ENCODE measurements around the gene SIVA1.

The SIVA1 gene

DNA sequence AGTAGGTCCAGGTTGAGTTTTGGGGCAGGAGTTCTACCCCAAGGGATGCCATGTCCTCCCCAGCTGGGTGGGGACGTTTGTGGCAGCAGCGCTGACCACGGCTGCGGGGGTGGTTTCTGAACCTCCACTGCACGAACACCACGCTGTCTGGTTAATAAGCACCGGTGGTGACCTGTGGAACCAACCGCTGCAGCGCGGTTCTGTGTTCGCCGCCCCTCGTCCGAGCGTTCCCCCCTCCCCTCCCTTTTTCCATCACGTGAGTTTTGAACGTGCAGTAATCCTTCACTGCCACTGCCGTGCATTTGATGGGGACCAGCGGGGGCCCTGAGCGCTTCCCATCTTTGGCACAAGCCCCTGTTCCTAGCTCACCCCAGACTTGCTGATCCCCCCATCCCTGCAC lies 35.3 kb upstream of the SIVA1 start:
- Histone ChIP-seq H2AFZ (ENCODE audit: low read length) (no peak overlapping the region), H3K4me1 (ENCODE audit: low read length) (peaks cover 10% of the 10 kb centered on the region; the same call in 1 of the 2 replicates), H3K79me2 (ENCODE audit: low read length) (no peaks in the 10 kb centered on the region), H3K27me3 (replicated peaks; ENCODE audit: insufficient read depth, low read length) (no peaks in the 10 kb centered on the region), H3K4me3 (ENCODE audit: low read length) (no peak overlapping the region), H3K9me3 (replicated peaks; ENCODE audit: insufficient read depth, low read length) (no peaks in the 10 kb centered on the region), H4K20me1 (ENCODE audit: insufficient read depth, low read length) (no peaks in the 10 kb centered on the region), H3K9me2 (replicated peaks; ENCODE audit: insufficient read depth, low read length) (no peaks in the 10 kb centered on the region), H3K27ac (ENCODE audit: low read length) (no peak overlapping the region), H3K4me2 (ENCODE audit: low read depth, low read length) (no peak overlapping the region), H3K36me3 (replicated peaks; ENCODE audit: insufficient read depth, low read length) (no peaks in the 10 kb centered on the region), H3K9ac (ENCODE audit: low read length) (no peak overlapping the region), H3F3A (ENCODE audit: insufficient read depth, low read length) (no peaks in the 10 kb centered on the region)
- TF ChIP-seq, protein P1, sequence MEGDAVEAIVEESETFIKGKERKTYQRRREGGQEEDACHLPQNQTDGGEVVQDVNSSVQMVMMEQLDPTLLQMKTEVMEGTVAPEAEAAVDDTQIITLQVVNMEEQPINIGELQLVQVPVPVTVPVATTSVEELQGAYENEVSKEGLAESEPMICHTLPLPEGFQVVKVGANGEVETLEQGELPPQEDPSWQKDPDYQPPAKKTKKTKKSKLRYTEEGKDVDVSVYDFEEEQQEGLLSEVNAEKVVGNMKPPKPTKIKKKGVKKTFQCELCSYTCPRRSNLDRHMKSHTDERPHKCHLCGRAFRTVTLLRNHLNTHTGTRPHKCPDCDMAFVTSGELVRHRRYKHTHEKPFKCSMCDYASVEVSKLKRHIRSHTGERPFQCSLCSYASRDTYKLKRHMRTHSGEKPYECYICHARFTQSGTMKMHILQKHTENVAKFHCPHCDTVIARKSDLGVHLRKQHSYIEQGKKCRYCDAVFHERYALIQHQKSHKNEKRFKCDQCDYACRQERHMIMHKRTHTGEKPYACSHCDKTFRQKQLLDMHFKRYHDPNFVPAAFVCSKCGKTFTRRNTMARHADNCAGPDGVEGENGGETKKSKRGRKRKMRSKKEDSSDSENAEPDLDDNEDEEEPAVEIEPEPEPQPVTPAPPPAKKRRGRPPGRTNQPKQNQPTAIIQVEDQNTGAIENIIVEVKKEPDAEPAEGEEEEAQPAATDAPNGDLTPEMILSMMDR (IDR thresholded peaks at IDR 0.05; ENCODE audit: low read length), result no peak
- TF ChIP-seq EZH2 (optimal IDR thresholded peaks at IDR 0.05; ENCODE audit: low read depth, low read length) (no peak), EZH2phosphoT487 (IDR thresholded peaks at IDR 0.05; ENCODE audit: low read length) (no peak)
- no peak for DNase-seq

DNA sequence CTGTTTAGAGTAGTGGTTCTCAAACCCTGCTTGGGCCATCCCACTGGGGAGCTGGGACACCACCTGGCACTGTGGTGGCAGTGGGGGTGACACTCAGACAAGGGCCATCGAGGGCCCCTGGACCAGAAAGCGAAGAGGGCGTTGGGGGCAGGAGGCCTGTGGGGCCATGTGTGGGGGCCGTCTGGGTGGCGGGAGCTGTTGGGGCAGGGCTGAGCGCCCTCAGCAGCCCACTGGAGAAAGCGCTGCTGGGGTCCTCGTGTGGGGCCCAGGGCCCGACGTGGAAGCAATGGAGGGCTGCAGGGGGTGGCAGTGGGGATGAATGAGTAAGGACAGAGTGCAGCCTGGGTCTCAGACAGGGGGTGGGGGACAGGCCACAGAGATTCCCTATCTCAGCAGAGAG lies 34.8 kb upstream of the SIVA1 start:
- Histone ChIP-seq H3F3A (ENCODE audit: insufficient read depth, low read length) (no peaks in the 10 kb centered on the region), H3K4me1 (ENCODE audit: low read length) (peaks cover 10% of the 10 kb centered on the region; the same call in 1 of the 2 replicates), H4K20me1 (ENCODE audit: insufficient read depth, low read length) (no peaks in the 10 kb centered on the region), H3K4me2 (ENCODE audit: low read depth, low read length) (no peak overlapping the region), H3K27me3 (replicated peaks; ENCODE audit: insufficient read depth, low read length) (no peaks in the 10 kb centered on the region), H3K27ac (ENCODE audit: low read length) (no peak overlapping the region), H3K4me3 (ENCODE audit: low read length) (no peak overlapping the region), H3K36me3 (replicated peaks; ENCODE audit: insufficient read depth, low read length) (no peaks in the 10 kb centered on the region), H3K79me2 (ENCODE audit: low read length) (no peaks in the 10 kb centered on the region), H3K9ac (ENCODE audit: low read length) (no peak overlapping the region), H3K9me3 (replicated peaks; ENCODE audit: insufficient read depth, low read length) (no peaks in the 10 kb centered on the region), H2AFZ (ENCODE audit: low read length) (no peak overlapping the region), H3K9me2 (replicated peaks; ENCODE audit: insufficient read depth, low read length) (no peaks in the 10 kb centered on the region)
- no peak for DNase-seq
- TF ChIP-seq EZH2 (optimal IDR thresholded peaks at IDR 0.05; ENCODE audit: low read depth, low read length) (no peak), EZH2phosphoT487 (IDR thresholded peaks at IDR 0.05; ENCODE audit: low read length) (no peak)
- TF ChIP-seq, protein P1 (IDR thresholded peaks at IDR 0.05; ENCODE audit: low read length), result no peak

DNA sequence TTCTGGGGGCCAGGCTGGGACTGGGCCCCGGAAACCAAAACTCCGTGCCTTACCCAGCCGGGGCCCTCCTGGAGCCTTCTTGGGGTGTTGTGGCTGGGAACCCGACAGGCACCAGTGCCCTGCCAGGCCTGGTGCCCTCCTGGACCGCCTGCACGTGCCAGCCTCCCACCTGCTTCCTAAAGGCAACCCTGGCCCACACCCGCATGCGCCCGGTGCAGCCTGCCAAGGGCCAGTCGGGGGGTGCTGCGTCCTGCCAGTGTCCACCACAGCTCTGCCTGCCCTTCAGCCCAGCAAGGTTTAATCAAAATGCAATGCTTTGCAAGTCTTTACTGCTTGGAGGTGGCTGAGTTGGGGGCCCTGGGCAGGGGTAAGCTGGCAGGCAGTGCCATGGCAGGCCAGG lies 34.1 kb upstream of the SIVA1 start:
- Histone ChIP-seq H3K9ac (ENCODE audit: low read length) (no peak overlapping the region), H3K4me3 (ENCODE audit: low read length) (no peak overlapping the region), H3F3A (ENCODE audit: insufficient read depth, low read length) (no peaks in the 10 kb centered on the region), H3K9me3 (replicated peaks; ENCODE audit: insufficient read depth, low read length) (no peaks in the 10 kb centered on the region), H3K4me1 (ENCODE audit: low read length) (peaks cover 10% of the 10 kb centered on the region; the same call in 1 of the 2 replicates), H2AFZ (ENCODE audit: low read length) (no peak overlapping the region), H3K27ac (ENCODE audit: low read length) (no peak overlapping the region), H3K36me3 (replicated peaks; ENCODE audit: insufficient read depth, low read length) (no peaks in the 10 kb centered on the region), H3K4me2 (ENCODE audit: low read depth, low read length) (no peak overlapping the region), H3K9me2 (replicated peaks; ENCODE audit: insufficient read depth, low read length) (no peaks in the 10 kb centered on the region), H3K79me2 (ENCODE audit: low read length) (no peaks in the 10 kb centered on the region), H4K20me1 (ENCODE audit: insufficient read depth, low read length) (no peaks in the 10 kb centered on the region), H3K27me3 (replicated peaks; ENCODE audit: insufficient read depth, low read length) (no peaks in the 10 kb centered on the region)
- no peak for DNase-seq
- no peak for TF ChIP-seq EZH2phosphoT487 (IDR thresholded peaks at IDR 0.05; ENCODE audit: low read length)
- TF ChIP-seq EZH2 (optimal IDR thresholded peaks at IDR 0.05; ENCODE audit: low read depth, low read length), result no peak
- TF ChIP-seq, protein P1 (IDR thresholded peaks at IDR 0.05; ENCODE audit: low read length), result no peak
